MM.1S (cell line): ENCODE measurements around the gene FIG4.

Experiments
- DNase-seq: peaks from one replicate; pipeline ENCODE4 v3.0.0-alpha.2; 2015
- H2AFZ ChIP-seq: fragments of 300-600 bp; sonication (generic); 2 replicates; pipeline ENCODE4 v1.6.0; 2016; ENCODE audit warnings: antibody characterized with exemption, low read length
- H3F3A ChIP-seq: fragments of 300-600 bp; sonication (generic); 2 replicates; pipeline ENCODE4 v1.6.1; 2016; ENCODE audit warnings: mild to moderate bottlenecking, antibody characterized with exemption, low read length, moderate library complexity, mixed read lengths; ENCODE audit not compliant: insufficient read depth
- H3K27ac ChIP-seq: fragments of 300-600 bp; sonication (generic); 2 replicates; pipeline ENCODE4 v1.5.1; 2016; ENCODE audit warnings: mild to moderate bottlenecking, low read length
- H3K27me3 ChIP-seq: fragments of 300-600 bp; sonication (generic); replicated peaks from 2 replicates; pipeline ENCODE4 v1.6.0; 2016; ENCODE audit warnings: low read length; ENCODE audit not compliant: insufficient read depth
- H3K36me3 ChIP-seq: fragments of 300-600 bp; sonication (generic); replicated peaks from 2 replicates; pipeline ENCODE4 v1.6.1; 2016; ENCODE audit warnings: mild to moderate bottlenecking, low read length, mixed read lengths; ENCODE audit not compliant: insufficient read depth
- H3K4me1 ChIP-seq: fragments of 300-600 bp; sonication (generic); 2 replicates; pipeline ENCODE4 v1.6.1; 2016; ENCODE audit warnings: low read length, mixed read lengths
- H3K4me2 ChIP-seq: fragments of 300-600 bp; sonication (generic); 2 replicates; pipeline ENCODE4 v1.6.0; 2016; ENCODE audit warnings: low read depth, low read length
- H3K4me3 ChIP-seq: fragments of 300-600 bp; sonication (generic); 2 replicates; pipeline ENCODE4 v1.5.1; 2016; ENCODE audit warnings: low read length, mixed read lengths
- H3K79me2 ChIP-seq: fragments of 300-600 bp; sonication (generic); 2 replicates; pipeline ENCODE4 v1.6.1; 2016; ENCODE audit warnings: mixed run types, low read length, mixed read lengths
- H3K9ac ChIP-seq: fragments of 300-600 bp; sonication (generic); 2 replicates; pipeline ENCODE4 v1.6.1; 2016; ENCODE audit warnings: low read length, mixed read lengths
- H3K9me2 ChIP-seq: fragments of 300-600 bp; sonication (generic); replicated peaks from 2 replicates; pipeline ENCODE4 v1.6.1; 2016; ENCODE audit warnings: mild to moderate bottlenecking, low read length, mixed read lengths; ENCODE audit not compliant: insufficient read depth
- H3K9me3 ChIP-seq: fragments of 300-600 bp; sonication (generic); replicated peaks from 2 replicates; pipeline ENCODE4 v1.6.1; 2016; ENCODE audit warnings: mild to moderate bottlenecking, low read length, mixed read lengths; ENCODE audit not compliant: insufficient read depth
- H4K20me1 ChIP-seq: fragments of 300-600 bp; sonication (generic); 2 replicates; pipeline ENCODE4 v1.6.1; 2016; ENCODE audit warnings: mild to moderate bottlenecking, low read length, moderate library complexity, mixed read lengths; ENCODE audit not compliant: insufficient read depth
- EZH2 ChIP-seq: fragments of 300-600 bp; sonication (generic); optimal IDR thresholded peaks from 2 replicates; pipeline ENCODE3; 2017; ENCODE audit warnings: low read depth, mild to moderate bottlenecking, antibody characterized with exemption, low read length, mixed read lengths
- EZH2phosphoT487 ChIP-seq: fragments of 300-600 bp; sonication (generic); IDR thresholded peaks from 2 replicates; pipeline ENCODE4 v1.6.1; 2018; ENCODE audit warnings: antibody characterized with exemption, low read length
- TF ChIP-seq, protein P1 (sequence below): fragments of 300-600 bp; sonication (generic); IDR thresholded peaks from 2 replicates; pipeline ENCODE4 v1.5.1; 2016; ENCODE audit warnings: antibody characterized with exemption, low read length, mixed read lengths

The FIG4 gene

DNA sequence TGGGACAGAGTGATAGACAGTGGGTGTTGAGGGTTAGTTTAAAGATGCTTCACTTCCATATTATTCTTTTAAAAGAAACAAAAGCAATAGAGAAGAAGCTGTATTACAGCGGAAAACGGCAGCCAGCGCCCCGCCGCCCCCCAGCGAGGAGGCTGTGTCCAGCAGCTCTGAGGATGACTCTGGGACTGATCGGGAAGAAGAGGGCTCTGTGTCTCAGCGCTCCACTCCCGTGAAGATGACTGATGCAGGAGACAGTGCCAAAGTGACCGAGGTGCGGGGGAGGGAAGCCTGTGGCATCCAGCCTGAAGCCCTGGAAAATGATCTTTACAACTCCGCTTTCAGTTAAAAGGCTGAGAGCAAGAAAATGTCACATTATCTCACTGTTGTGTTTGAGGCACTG is 100.2 kb downstream of the FIG4 start:
- H3K36me3 ChIP-seq, result no peaks in the 10 kb centered on the region
- no peaks in the 10 kb centered on the region for H3K27me3 ChIP-seq
- no peaks in the 10 kb centered on the region for H3K9me2 ChIP-seq
- no peak overlapping the region for H3K27ac ChIP-seq
- H3K4me2 ChIP-seq, result no peak overlapping the region
- TF ChIP-seq EZH2 (no peak), EZH2phosphoT487 (no peak)
- TF ChIP-seq, protein P1, sequence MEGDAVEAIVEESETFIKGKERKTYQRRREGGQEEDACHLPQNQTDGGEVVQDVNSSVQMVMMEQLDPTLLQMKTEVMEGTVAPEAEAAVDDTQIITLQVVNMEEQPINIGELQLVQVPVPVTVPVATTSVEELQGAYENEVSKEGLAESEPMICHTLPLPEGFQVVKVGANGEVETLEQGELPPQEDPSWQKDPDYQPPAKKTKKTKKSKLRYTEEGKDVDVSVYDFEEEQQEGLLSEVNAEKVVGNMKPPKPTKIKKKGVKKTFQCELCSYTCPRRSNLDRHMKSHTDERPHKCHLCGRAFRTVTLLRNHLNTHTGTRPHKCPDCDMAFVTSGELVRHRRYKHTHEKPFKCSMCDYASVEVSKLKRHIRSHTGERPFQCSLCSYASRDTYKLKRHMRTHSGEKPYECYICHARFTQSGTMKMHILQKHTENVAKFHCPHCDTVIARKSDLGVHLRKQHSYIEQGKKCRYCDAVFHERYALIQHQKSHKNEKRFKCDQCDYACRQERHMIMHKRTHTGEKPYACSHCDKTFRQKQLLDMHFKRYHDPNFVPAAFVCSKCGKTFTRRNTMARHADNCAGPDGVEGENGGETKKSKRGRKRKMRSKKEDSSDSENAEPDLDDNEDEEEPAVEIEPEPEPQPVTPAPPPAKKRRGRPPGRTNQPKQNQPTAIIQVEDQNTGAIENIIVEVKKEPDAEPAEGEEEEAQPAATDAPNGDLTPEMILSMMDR, result no peak
- no peaks in the 10 kb centered on the region for H3F3A ChIP-seq
- H3K9ac ChIP-seq, result no peak overlapping the region
- no peaks in the 10 kb centered on the region for H4K20me1 ChIP-seq
- H3K9me3 ChIP-seq, result no peaks in the 10 kb centered on the region
- DNase-seq, result no peak
- no peaks in the 10 kb centered on the region for H3K4me1 ChIP-seq
- no peak overlapping the region for H2AFZ ChIP-seq
- no peak overlapping the region for H3K4me3 ChIP-seq
- no peaks in the 10 kb centered on the region for H3K79me2 ChIP-seq

DNA sequence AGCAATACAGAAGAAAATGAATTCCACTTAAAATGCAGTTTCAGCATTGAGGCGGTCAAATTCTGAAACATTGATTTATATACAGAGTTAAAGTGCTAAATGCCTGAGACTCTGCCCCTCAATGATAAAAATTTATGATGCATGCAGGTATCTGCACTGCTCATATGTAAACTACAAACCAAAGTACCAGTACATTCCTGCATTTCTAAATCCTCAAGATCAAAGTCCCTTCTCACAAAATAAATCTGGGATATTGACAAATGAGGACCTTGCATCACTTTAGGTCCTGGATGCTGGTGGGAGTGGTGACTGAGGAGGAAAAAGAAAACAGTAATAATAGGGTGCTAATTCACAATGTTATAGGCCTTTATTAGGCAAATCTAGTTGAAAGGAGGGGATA is 101.9 kb downstream of the FIG4 start:
- Histone ChIP-seq H3K9me2 (no peaks in the 10 kb centered on the region), H3K4me3 (no peak overlapping the region), H3K9ac (no peak overlapping the region), H3K9me3 (no peaks in the 10 kb centered on the region), H4K20me1 (no peaks in the 10 kb centered on the region), H3F3A (no peaks in the 10 kb centered on the region), H3K4me1 (no peaks in the 10 kb centered on the region), H3K79me2 (no peaks in the 10 kb centered on the region), H3K27ac (no peak overlapping the region), H3K36me3 (no peaks in the 10 kb centered on the region), H2AFZ (no peak overlapping the region), H3K27me3 (no peaks in the 10 kb centered on the region), H3K4me2 (no peak overlapping the region)
- no peak for TF ChIP-seq EZH2
- TF ChIP-seq, protein P1, result no peak
- no peak for TF ChIP-seq EZH2phosphoT487
- DNase-seq, result no peak

DNA sequence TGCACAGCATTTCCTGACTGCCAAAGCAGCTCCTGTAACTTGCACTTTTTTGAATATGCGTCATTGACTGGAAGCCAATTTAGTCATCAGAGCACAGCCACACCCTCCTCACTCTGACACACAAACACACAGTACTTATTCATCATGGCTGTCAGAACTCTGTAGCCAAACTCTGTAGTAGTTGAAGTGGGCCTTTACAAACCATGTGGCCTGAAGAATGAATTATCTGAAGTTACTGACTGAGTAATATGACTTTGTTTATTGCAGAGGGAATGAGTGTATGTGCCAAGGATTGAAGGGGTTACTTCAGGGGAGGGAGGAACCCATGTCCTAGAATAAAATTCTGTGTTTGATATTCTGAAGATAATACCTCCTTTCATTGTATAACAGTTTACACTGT is 102.7 kb downstream of the FIG4 start:
- Histone ChIP-seq H3K27ac (no peak overlapping the region), H3K9ac (no peak overlapping the region), H4K20me1 (no peaks in the 10 kb centered on the region), H2AFZ (no peak overlapping the region), H3F3A (no peaks in the 10 kb centered on the region), H3K9me2 (no peaks in the 10 kb centered on the region), H3K9me3 (no peaks in the 10 kb centered on the region), H3K27me3 (no peaks in the 10 kb centered on the region), H3K4me2 (no peak overlapping the region), H3K4me1 (no peaks in the 10 kb centered on the region), H3K4me3 (no peak overlapping the region), H3K79me2 (no peaks in the 10 kb centered on the region), H3K36me3 (no peaks in the 10 kb centered on the region)
- TF ChIP-seq EZH2 (no peak), EZH2phosphoT487 (no peak)
- TF ChIP-seq, protein P1, result no peak
- no peak for DNase-seq
